Stimulated activated CD8-positive, alpha-beta memory T cell treated with anti-CD3 and anti-CD28 coated beads, Interleukin-2, amount 100 ng/mL, for 1 hour (primary cell): Measurements from ENCODE around the gene KANSL1.
"Not testable (repeated sequence)": the region's sequence is repeated elsewhere in the genome, so short reads cannot be mapped to it uniquely, and the experiment has no call there.

Source experiments
- DNase-seq, 2 donors: peaks; one replicate each; pipeline ENCODE4 v3.0.0-alpha.2; 2020; ENCODE audit warnings: low read depth in 2 of 2

KANSL1 gene, protein sequence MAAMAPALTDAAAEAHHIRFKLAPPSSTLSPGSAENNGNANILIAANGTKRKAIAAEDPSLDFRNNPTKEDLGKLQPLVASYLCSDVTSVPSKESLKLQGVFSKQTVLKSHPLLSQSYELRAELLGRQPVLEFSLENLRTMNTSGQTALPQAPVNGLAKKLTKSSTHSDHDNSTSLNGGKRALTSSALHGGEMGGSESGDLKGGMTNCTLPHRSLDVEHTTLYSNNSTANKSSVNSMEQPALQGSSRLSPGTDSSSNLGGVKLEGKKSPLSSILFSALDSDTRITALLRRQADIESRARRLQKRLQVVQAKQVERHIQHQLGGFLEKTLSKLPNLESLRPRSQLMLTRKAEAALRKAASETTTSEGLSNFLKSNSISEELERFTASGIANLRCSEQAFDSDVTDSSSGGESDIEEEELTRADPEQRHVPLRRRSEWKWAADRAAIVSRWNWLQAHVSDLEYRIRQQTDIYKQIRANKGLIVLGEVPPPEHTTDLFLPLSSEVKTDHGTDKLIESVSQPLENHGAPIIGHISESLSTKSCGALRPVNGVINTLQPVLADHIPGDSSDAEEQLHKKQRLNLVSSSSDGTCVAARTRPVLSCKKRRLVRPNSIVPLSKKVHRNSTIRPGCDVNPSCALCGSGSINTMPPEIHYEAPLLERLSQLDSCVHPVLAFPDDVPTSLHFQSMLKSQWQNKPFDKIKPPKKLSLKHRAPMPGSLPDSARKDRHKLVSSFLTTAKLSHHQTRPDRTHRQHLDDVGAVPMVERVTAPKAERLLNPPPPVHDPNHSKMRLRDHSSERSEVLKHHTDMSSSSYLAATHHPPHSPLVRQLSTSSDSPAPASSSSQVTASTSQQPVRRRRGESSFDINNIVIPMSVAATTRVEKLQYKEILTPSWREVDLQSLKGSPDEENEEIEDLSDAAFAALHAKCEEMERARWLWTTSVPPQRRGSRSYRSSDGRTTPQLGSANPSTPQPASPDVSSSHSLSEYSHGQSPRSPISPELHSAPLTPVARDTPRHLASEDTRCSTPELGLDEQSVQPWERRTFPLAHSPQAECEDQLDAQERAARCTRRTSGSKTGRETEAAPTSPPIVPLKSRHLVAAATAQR (N-terminal part only)

DNA sequence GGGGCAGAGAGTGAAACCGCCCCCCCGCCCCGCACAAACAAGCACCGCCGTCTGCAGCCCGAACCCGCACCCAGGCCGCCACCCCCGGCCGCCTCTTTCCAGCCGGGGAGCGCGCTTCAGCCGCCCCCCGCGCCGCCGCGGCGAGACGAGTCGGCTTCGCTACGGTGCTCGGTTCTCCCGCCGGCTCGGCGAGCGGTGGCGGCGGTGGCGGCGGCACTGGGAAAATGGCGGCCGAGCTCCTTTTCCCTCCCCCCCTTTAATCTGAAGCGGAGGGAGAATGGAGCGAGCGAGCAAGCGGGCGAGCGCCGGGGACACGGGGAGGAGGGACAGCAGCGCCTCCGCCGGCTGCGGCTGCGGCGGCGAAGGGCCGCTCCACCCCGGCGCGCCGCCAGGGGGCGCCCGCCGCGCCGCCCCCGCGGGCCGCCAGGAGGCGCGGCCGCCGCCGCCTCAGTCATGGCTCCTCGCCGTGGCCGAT is at the start of gene KANSL1:
TSS of gene KANSL1 (minus strand) at position 279 of the 475 bp plus-strand sequence. CDS start 21,286 bp downstream, outside the sequence.
- peak; percentile 64 to 85 for DNase-seq

DNA sequence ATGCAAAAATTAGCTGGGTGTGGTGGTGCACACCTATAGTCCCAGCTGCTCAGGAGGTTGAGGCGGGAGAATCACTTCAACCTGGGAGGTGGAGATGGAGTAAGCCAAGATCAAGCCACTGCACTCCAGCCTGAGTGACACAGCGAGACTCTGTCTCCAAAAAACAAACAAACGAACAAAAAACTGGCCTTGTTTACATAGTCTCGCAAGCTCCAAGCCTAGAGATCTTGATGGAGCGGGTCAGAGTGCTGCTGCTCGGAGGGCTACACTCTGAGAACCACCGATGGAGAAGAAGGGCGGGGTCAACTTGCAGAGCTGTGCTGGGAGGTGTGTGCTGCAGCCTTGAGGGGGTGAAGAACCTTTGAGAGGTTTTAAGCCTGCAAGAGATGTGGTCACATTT is 38.1 kb upstream of the KANSL1 start:
- DNase-seq: not testable (repeated sequence)

DNA sequence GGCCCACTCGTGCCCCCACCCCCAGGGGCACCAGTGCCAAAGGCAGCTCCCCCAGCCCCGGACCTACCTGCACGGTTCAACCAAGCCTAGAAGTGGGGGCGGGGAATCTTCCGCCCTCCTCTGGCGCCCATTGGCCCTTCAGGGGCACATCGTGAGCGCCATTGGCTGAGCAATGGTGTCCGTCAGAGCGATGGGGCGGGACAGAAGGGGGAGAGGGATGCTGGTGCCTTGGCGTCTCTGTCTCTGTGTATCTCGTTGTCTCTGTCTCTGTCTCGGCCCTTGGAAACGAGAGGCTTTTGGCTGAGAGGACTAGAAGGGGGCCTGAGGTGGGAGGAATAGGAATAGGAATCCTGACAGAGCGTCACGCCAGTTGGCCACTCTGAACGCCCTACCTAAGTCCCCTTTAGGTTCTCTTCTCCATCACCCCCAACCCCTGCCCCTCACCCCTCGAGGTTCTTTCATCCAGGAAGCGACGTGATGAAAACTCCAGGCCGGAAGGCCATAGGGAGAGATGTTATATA is 32.1 kb upstream of the KANSL1 start:
- peak; percentile 71 to 86 for DNase-seq

DNA sequence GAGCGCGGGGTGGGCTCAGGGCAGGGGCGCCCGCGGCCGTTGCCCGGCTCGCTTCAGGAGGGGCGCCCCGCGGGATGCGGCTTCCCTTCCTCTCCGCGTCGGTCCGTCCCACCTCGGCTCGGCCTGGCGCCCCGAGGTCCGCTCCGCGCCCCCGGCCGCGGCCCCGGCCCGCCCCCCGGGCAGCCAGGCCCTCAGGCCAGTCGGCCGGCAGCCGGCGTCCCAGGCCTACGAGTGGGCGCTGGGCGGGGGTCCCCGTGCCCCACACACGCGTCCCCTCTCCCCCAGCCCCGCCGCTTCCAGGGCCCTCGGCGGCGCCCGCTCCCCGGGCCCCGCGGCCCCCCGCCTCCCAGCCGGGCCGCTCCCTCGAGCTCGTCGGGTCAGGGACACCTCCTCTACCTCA is 31.6 kb upstream of the KANSL1 start:
- DNase-seq: not testable (repeated sequence)

DNA sequence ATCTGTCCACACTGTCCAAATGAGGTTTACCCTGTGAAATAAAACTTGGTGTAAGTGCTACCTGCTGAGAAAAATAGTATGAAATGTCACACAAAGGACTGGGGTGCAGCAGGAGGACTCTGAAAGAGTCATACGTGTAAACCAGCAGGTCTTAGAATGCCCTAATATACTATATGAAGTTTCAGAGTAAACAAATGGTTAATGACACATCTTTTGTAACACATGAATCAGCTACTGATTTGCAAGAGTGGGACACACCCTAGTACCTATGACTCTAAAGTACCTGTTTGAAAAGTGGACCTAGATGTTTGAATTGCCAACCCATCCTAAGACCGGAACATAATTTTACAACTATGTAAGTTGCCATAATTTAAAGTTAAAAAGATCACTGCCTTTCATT is 29.8 kb upstream of the KANSL1 start:
- not testable (repeated sequence) for DNase-seq

DNA sequence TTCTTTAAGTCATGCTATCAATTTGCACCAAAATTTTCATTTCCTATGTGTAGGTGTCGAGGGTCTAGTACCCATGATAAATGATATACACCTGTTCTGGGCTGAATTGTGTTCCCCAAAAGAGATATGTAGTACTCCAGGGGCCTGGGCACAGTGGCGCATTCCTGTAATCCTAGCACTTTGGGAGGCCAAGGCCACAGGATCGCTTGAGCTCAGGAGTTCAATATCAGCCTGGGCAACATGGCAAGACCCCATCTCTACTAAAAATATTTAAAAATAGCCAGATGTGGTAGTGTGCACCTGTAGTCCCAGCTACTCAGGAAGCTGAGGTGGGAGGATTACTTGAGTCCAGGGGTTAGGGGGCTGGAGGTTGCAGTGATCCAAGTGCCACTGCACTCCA is 23.5 kb upstream of the KANSL1 start:
- no peak for DNase-seq

DNA sequence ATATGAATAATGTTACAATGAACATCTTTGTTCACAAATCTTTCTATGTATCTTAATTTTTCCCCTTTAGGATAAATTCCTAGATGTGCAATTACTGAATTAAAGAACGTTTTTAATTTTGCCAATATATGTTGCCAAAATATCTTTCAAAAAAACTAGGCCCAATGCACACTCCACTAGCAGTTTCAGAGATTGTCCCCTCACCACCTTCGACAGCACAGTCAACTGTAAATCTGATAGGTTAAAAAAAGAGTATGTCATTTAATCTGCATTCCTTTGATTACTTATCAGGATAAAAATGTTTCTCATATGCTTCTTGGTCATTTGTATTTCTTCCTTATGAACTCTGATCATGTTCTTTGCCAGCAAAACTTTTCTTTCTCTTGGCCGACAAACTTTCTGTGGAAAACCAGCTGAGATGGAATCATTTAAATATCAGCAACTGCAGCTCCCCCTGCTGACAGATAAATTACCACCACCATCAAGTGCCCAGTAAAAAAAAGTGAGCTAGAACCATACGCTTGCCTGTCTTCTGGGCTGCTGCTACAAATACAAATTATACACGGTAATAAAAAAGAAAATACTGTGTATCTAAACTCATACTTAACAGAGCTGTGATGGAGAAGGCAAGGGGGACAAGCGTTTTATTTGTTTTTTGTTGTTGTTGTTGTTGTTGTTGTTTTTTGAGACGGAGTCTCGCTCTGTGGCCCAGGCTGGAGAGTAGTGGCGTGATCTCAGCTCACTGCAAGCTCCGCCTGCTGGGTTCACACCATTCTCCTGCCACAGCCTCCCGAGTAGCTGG is 19.6 kb upstream of the KANSL1 start:
- peak; percentile 26 to 47 for DNase-seq

DNA sequence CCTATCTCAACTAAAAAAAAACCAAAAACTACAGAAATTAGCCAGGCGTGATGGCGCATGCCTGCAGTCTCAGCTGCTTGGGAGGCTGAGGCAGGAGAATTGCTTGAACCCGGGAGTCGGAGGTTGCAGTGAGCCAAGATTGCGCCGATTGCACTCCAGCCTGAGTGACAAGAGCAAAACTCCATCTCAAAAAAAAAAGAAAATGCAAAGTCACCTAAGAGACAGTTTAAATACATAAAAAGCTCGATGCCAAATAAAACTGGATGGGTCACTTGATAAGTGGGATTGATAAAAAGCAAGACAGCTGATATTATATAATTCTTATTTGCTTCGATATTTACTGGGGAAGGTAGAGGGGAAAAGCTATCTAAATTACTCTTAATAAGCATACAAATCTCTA is 15.8 kb upstream of the KANSL1 start:
- DNase-seq: no peak

DNA sequence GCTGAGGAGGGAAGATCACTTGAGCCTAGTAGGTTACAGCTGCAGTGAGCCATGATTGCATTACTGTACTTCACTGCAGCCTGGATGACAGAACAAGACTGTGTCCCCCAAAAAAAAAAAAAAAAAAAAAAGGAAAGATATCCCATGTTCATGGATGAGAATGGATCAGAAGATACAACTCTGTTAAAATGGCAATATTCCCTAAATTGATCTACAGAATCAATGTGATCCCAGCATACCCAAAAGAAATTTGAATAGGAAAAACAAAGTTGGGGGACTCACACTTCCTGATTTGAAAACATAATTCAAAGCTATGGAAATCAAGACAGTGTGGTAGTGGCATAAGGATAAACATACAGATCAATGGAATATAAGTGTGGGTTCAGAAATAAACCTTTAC is 12.7 kb upstream of the KANSL1 start:
- DNase-seq: no peak

DNA sequence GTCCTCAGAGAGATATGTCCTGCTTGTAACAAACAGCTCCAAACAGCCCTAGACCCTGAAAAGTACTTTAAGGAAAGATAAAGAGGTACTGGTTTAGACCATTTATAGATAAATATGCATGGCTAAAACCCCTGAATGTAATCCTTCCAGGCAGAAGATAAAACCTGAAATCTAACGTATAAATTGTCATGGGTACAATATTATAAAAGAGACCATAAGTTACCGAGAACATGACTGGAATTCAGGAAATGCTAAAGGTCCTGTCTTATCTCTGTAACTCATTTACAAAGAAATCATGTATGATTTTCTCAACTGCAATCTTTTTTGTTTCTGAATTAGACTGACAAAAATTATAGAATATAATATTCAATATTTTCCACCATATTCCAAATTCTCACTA is 9.2 kb upstream of the KANSL1 start:
- no peak for DNase-seq

DNA sequence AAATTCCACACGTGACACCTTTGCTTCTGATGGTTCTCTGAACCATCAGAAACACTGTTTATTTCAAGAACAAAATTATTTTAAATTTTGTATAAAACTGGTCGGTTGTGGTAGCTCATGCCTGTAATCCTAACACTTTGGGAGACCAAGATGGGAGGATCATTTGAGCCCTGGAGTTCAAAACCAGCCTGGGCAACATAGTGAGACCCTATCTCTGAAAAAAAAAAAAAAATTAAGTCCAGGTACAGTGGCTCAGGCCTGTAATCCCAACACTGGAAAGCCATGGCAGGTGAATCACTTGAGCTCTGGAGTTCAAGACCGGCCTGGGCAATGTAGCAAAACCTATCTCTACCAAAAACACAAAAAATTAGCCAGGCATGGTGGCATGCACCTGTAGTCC is 8.3 kb upstream of the KANSL1 start:
- no peak for DNase-seq

DNA sequence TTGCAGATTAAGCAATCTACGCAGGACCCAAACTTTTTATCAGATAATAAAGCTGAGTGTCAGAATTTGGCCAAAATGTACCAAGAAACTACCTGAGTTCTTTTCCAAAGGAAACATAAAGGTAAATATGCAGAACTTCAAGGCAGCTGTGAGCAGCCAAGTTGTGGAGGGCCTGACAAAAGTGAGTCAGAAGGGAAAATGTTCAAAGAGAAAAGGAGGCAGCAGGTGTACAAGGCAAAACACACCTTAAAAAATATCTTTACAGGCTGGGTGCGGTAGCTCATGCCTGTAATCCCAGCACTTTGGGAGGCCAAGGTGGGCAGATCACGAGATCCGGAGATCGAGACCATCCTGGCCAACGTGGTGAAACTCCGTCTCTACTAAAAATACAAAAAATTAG is 7.0 kb upstream of the KANSL1 start:
- DNase-seq: no peak

DNA sequence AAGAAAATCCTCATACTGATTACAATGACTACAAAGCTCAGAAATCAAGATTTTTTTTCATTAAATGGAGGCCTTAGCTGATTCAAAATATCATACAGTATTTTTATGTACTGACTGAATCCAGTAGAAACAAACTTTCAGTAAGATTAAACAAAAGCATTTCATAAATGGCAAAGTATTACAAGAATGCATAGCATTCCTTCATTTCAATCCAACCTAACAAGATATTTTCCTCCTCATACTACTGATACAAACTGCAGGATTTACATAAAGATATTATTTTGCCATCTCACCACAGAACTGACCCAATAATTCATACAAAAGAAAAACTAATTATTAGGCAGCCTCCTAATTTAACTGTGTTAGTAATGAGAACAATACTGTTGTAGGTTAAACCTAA is 6.2 kb upstream of the KANSL1 start:
- no peak for DNase-seq

DNA sequence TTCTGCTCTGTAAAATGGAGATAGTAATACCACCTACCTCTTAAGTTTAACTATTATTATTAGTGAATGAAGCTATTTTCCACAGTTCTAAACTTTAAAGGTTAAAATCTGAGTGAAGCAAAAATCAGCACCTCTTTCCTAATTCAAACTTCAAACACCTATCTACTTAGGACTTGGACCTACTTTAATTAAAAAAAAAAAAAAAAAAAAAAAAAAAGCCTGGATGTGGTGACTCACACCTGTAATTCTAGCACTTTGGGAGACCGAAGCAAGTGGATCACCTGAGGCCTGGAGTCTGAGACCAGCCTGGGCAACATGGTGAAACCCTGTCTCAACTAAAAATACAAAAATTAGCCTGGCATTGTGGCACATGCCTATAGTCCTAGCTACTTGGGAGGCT is 5.0 kb upstream of the KANSL1 start:
- no peak for DNase-seq

DNA sequence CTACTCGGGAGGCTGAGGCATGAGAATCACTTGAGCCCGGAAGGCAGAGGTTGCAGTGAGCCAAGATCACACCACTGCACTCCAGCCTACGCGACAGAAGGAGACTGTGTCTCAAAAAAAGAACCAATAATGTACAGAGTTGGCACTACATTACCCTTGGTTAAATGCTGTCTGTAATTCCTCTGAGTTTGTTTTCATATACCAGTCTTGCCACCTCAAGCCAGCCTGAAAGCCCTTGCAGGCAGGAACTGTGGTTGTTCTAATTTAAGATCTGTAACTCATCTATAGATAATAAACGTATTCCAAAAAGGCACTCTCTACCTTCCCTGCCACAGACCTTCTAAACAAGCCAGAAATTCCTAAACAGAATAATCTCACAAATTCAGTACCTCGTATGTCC is 4.3 kb upstream of the KANSL1 start:
- DNase-seq: no peak

DNA sequence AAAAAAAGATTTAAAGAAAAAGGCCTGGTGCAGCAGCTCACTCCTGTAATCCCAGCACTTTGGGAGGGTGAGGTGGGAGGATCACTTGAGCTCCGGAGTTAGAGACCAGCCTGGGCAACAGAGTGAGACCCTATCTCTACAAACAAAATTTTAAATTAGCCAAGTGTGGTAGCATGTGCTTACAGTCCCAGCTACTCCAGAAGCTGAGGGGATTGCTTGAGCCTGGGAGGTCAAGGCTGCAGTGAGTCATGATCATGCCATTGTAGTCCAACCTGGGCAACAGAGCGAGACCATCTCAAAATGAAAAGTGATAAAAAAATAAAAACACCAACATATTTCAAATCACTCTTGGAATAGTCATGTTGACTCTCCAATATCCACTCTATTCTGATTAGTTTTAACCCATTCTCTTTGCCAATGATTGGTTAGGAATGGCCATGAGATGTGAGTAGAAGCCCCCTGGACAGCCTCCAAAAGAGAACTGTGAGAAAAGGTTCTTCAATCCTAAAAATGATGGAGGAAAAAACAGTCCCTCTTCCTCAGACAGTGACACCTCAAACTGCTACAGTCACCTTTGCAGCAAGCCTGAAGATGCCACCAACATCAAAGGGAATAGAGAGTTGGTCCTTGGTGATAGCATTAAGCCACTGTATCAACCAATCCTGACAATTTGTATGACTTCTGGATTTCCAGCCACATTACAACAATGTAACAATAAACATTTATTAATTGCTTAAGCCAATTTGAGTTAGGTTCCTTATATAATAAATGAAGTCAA is 2.9 kb upstream of the KANSL1 start:
- no peak for DNase-seq

DNA sequence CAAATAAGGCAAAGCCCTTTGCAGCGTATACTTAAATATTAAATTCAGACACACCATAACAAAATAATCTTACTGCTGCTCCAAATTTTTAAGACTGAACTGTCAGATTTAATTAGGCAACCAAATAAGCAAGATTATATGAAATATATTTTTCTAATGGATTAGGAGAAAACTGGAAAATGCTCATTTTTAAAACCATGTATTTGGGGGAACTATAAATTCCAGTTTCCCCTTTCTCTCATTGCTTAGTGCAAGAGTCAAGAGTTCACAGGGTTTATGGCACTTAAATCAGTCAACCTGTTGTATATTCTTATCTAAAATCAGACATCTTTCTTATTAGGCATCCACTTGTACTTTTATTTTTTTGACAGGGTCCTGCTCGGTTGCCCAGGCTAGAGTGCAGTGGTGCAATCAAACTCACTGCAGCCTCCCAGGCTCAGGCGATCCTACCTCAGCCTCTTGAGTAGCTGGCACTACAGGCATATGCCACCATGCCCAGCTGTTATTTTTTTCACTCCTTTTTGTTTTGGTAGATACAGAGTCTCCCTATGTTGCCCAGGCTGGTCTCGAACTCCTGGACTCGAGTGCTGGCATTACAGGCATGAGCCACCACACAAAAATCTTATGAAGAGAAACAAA is 2.1 kb upstream of the KANSL1 start:
- no peak for DNase-seq

DNA sequence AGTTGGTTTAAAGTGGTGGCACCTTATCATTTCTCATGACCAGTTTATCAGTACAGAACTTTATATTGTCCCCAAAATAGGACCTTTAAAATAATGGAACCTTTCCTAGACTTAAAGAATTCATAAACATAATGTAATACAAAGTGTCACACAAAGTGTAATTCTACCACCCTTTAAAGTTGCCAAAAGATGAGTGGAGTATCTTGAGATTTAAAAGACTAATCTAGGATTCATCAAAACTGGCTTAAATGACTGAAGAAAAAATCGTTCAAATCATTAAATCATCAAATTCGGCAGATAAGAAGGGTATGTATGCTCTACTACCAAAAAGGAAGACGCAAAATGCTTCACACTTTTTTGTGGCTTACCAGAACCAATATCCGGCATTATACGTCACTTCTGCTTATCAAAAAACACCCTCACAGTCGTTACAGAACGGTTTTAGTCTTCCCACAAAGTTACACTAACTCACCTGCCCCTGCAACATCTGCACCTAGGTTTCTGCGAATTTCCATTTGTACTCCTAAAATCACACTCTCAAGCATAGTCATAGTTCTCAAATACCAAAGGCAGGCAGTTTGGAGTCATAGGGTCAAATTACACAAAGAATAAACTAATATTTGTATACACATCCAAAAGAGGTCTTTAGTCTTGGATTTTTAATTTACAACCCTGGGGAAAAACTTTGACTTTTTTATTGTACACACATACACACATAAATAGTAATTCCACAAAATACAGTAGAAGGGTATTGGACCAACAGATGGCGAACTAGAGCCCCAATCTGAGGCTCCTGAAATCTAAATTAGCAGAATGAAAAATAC is 1.4 kb upstream of the KANSL1 start:
- DNase-seq: peak; percentile 21 to 45
